K562 (cell line): ENCODE results near the gene FCHO2. TPM values are rescaled to one million over a fixed set of nuclear protein-coding genes. Genes with fewer than 3 reads are reported as not detected.

Source experiments
- CCNT2 ChIP-seq: IDR thresholded peaks from 2 replicates; pipeline ENCODE4 v1.6.1; 2011; ENCODE audit warnings: borderline replicate concordance, low read depth, mild to moderate bottlenecking, moderate library complexity, mixed read lengths, low read length; ENCODE audit not compliant: insufficient read length; ENCODE audit errors: extremely low read depth
- FOXM1 ChIP-seq, 2 experiments: fragments of 450-650 bp in 1 of 2; sonication (generic) in 1 of 2; formaldehyde crosslinking in 1 of 2; IDR thresholded peaks; 2 replicates each; pipeline versions ENCODE4 v1.6.1 to v1.9.0; 2017 to 2022; ENCODE audit warnings: low read depth in 2 of 2, mild to moderate bottlenecking in 2 of 2, missing genetic modification reagents in 1 of 2, moderate library complexity in 1 of 2
- ILF3 ChIP-seq: fragments of 450-650 bp; IDR thresholded peaks from 2 replicates; pipeline ENCODE4 v1.6.1; 2018; ENCODE audit warnings: antibody characterized with exemption, mild to moderate bottlenecking, moderate library complexity, borderline replicate concordance
- KHSRP ChIP-seq: fragments of 450-650 bp; IDR thresholded peaks from 2 replicates; pipeline ENCODE4 v1.6.1; 2017
- PCBP1 ChIP-seq: fragments of 200-400 bp; formaldehyde crosslinking; IDR thresholded peaks from 2 replicates; pipeline ENCODE4 v1.6.1; 2018; ENCODE audit warnings: mild to moderate bottlenecking, low read depth, low read length; ENCODE audit not compliant: poor library complexity, severe bottlenecking
- SAFB ChIP-seq: fragments of 200-400 bp; formaldehyde crosslinking; IDR thresholded peaks from 2 replicates; pipeline ENCODE4 v1.6.1; 2017; ENCODE audit warnings: low read depth, low read length, borderline replicate concordance
- SMC3 ChIP-seq: conservative IDR thresholded peaks from 2 replicates; pipeline ENCODE4 v1.6.1; 2011; ENCODE audit warnings: low read depth, low read length, improper control_type of control experiment; ENCODE audit not compliant: insufficient read depth
- YBX1 ChIP-seq: fragments of 450-650 bp; IDR thresholded peaks from 2 replicates; pipeline ENCODE4 v1.7.1; 2016; ENCODE audit warnings: mild to moderate bottlenecking
- polyA plus RNA-seq, 8 experiments: library from polyadenylated mRNA; depleted of rRNA in 4 of 8; stranded (reverse) in 5 of 8; unstranded in 3 of 8; fragments of >200 nt; fragmentation: Nextera tagmentation in 2 of 8; fragmentation: Illumina TruSeq in 1 of 8; extraction: Ambion mirVana in 2 of 8; extraction: Trizol in 1 of 8; gene quantifications; 2 replicates each; pipeline versions ENCODE4 v1.2.1 to v1.2.3, GENCODE V29; 2011 to 2014; ENCODE audit warnings: inconsistent platforms in 1 of 8, missing spikeins in 1 of 8
- total RNA-seq, 7 experiments: library from RNA; depleted of rRNA in 6 of 7; stranded (reverse); fragments of >200 nt in 6 of 7; fragmentation: Illumina TruSeq in 2 of 7; extraction: Trizol in 2 of 7; gene quantifications; 2 replicates each; pipeline versions ENCODE4 v1.2.1 to v1.2.3, GENCODE V29; 2011 to 2021; ENCODE audit warnings: low replicate concordance in 1 of 7
- TF ChIP-seq, protein P1 (sequence below): IDR thresholded peaks from 3 replicates; pipeline ENCODE4 v1.6.1; 2011; ENCODE audit warnings: borderline replicate concordance, mild to moderate bottlenecking, moderate library complexity; ENCODE audit not compliant: insufficient read length; ENCODE audit errors: extremely low read depth
- TF ChIP-seq, protein P2 (sequence below): fragments of 450-650 bp; formaldehyde crosslinking; conservative IDR thresholded peaks from 2 replicates; pipeline ENCODE4 v1.4.0; 2022; ENCODE audit warnings: mild to moderate bottlenecking, missing genetic modification characterization
- TF ChIP-seq, protein P3 (sequence below), 2 experiments: fragments of 450-650 bp; formaldehyde crosslinking in 1 of 2; IDR thresholded peaks; 2 replicates each; pipeline versions ENCODE4 v1.4.0 to v1.6.1; 2014 to 2020; ENCODE audit warnings: mild to moderate bottlenecking in 2 of 2, borderline replicate concordance in 1 of 2, low read depth in 1 of 2

FCHO2 gene
- total and polyA plus RNA-seq, 9 of the 15 experiments (the other 6 are each of a cell fraction or from before 2014, with no cell fraction given) = 4.4 to 13.4 (median 8.3) TPM

DNA sequence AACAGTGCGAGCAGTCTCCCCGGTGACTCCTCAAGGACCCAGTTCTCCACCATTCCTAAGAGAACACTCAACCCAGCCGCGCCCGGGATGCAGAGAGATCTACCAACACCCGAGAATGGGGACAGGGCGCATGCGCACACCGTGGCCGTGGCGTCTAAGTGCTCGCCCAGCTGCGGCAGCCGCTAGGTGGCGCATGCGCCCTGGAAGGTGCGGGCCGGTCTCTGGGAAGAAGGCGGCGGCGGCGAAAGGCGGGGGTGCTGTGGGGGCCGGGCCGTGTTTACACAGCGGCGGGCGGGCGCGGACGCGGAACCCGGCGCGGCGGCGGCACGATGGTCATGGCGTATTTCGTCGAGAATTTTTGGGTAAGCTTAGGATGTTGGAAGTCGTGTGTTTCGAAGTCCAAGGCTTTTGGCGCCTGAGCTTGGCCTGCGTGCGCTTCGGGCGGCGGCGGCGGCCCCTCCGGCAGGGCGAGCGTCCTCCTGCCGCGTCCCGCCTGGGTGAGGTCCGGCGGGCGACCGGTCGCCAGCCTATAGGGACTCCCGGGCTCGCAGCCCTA lies at the start of gene FCHO2 (continued):
- TF ChIP-seq, protein P1, sequence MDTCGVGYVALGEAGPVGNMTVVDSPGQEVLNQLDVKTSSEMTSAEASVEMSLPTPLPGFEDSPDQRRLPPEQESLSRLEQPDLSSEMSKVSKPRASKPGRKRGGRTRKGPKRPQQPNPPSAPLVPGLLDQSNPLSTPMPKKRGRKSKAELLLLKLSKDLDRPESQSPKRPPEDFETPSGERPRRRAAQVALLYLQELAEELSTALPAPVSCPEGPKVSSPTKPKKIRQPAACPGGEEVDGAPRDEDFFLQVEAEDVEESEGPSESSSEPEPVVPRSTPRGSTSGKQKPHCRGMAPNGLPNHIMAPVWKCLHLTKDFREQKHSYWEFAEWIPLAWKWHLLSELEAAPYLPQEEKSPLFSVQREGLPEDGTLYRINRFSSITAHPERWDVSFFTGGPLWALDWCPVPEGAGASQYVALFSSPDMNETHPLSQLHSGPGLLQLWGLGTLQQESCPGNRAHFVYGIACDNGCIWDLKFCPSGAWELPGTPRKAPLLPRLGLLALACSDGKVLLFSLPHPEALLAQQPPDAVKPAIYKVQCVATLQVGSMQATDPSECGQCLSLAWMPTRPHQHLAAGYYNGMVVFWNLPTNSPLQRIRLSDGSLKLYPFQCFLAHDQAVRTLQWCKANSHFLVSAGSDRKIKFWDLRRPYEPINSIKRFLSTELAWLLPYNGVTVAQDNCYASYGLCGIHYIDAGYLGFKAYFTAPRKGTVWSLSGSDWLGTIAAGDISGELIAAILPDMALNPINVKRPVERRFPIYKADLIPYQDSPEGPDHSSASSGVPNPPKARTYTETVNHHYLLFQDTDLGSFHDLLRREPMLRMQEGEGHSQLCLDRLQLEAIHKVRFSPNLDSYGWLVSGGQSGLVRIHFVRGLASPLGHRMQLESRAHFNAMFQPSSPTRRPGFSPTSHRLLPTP = no peak
- TF ChIP-seq KHSRP (no peak), SMC3 (0 out of 2 replicates have a peak, but pooled peaks have one; percentile 5), ILF3 (no peak), FOXM1 (IDR thresholded peaks at IDR 0.05; ENCODE audit: low read depth) (no peak), FOXM1 (CRISPR knock-in tag; IDR thresholded peaks at IDR 0.05; ENCODE audit: low read depth) (no peak), YBX1 (no peak), SAFB (0 out of 2 replicates have a peak, but pooled peaks have one; percentile 23), PCBP1 (peak; percentile 69), CCNT2 (peak; percentile 65)
- TF ChIP-seq, protein P2, sequence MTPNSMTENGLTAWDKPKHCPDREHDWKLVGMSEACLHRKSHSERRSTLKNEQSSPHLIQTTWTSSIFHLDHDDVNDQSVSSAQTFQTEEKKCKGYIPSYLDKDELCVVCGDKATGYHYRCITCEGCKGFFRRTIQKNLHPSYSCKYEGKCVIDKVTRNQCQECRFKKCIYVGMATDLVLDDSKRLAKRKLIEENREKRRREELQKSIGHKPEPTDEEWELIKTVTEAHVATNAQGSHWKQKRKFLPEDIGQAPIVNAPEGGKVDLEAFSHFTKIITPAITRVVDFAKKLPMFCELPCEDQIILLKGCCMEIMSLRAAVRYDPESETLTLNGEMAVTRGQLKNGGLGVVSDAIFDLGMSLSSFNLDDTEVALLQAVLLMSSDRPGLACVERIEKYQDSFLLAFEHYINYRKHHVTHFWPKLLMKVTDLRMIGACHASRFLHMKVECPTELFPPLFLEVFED = no peak
- TF ChIP-seq, protein P3, sequence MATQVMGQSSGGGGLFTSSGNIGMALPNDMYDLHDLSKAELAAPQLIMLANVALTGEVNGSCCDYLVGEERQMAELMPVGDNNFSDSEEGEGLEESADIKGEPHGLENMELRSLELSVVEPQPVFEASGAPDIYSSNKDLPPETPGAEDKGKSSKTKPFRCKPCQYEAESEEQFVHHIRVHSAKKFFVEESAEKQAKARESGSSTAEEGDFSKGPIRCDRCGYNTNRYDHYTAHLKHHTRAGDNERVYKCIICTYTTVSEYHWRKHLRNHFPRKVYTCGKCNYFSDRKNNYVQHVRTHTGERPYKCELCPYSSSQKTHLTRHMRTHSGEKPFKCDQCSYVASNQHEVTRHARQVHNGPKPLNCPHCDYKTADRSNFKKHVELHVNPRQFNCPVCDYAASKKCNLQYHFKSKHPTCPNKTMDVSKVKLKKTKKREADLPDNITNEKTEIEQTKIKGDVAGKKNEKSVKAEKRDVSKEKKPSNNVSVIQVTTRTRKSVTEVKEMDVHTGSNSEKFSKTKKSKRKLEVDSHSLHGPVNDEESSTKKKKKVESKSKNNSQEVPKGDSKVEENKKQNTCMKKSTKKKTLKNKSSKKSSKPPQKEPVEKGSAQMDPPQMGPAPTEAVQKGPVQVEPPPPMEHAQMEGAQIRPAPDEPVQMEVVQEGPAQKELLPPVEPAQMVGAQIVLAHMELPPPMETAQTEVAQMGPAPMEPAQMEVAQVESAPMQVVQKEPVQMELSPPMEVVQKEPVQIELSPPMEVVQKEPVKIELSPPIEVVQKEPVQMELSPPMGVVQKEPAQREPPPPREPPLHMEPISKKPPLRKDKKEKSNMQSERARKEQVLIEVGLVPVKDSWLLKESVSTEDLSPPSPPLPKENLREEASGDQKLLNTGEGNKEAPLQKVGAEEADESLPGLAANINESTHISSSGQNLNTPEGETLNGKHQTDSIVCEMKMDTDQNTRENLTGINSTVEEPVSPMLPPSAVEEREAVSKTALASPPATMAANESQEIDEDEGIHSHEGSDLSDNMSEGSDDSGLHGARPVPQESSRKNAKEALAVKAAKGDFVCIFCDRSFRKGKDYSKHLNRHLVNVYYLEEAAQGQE (IDR thresholded peaks at IDR 0.05; ENCODE audit: borderline replicate concordance) = no peak
- TF ChIP-seq, protein P3 (CRISPR knock-in tag; IDR thresholded peaks at IDR 0.05; ENCODE audit: low read depth) = no peak
